DOHH2 (cell line): ENCODE measurements around the gene FGF3.

Experiments used
- EZH2phosphoT487 ChIP-seq: fragments of 200-600 bp; sonication (generic); IDR thresholded peaks from 2 replicates; pipeline ENCODE4 v1.6.1; 2017; ENCODE audit warnings: borderline replicate concordance, mild to moderate bottlenecking, antibody characterized with exemption, low read length, moderate library complexity, mixed read lengths
- TF ChIP-seq, protein P1 (sequence below): fragments of 200-600 bp; sonication (generic); IDR thresholded peaks from one replicate; pipeline ENCODE4 v1.5.1; 2014; ENCODE audit warnings: antibody characterized with exemption, mild to moderate bottlenecking, low read depth, low read length; ENCODE audit not compliant: poor library complexity, severe bottlenecking

DNA sequence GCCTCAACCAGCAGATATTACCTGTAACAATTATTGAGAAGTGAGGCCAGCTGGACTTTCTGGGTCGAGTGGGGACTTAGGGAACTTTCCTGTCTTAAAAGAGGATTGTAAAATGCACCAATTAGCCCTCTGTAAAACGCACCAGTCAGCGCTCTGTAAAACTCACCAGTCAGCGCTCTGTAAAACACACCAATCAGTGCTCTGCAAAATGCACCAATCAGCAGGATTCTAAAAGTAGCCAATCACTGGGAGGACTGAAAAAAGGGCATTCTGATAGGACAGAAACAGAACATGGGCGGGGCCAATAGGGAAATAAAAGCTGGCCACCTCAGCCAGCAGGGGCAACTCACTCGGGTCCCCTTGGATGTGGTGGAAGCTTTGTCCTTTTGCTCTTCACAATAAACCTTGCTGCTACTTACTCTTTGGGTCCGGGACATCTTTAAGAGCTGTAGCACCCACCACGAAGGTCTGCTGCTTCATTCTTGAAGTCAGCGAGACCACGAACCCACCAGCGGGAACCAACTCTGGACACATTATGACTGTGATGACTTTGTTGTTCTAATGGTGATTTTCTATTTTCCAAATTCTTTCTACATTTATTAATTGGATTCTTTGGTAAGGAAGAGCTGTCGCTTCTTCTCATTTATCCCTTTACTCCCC is 40.2 kb upstream of the FGF3 start:
- TF ChIP-seq, protein P1, sequence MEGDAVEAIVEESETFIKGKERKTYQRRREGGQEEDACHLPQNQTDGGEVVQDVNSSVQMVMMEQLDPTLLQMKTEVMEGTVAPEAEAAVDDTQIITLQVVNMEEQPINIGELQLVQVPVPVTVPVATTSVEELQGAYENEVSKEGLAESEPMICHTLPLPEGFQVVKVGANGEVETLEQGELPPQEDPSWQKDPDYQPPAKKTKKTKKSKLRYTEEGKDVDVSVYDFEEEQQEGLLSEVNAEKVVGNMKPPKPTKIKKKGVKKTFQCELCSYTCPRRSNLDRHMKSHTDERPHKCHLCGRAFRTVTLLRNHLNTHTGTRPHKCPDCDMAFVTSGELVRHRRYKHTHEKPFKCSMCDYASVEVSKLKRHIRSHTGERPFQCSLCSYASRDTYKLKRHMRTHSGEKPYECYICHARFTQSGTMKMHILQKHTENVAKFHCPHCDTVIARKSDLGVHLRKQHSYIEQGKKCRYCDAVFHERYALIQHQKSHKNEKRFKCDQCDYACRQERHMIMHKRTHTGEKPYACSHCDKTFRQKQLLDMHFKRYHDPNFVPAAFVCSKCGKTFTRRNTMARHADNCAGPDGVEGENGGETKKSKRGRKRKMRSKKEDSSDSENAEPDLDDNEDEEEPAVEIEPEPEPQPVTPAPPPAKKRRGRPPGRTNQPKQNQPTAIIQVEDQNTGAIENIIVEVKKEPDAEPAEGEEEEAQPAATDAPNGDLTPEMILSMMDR: no peak
- no peak for TF ChIP-seq EZH2phosphoT487
